ENCODE results near the gene TMEM145. TPM values are rescaled to one million over a fixed set of nuclear protein-coding genes. Genes with fewer than 3 reads are reported as not detected.

TMEM145 gene
- total RNA-seq, 4 donors from 2014 or later, result 0.20 TPM; not detected in 3

- 83 to 86% methylated on average over 15 to 16 of the region's 35 CpGs for WGBS, 2 donors
- Histone ChIP-seq H3K27me3 (no peaks in the 10 kb centered on the region), H3K9me3 (no peaks in the 10 kb centered on the region), H3K36me3 (peaks cover 0 to 47% (median 19%) of the 10 kb centered on the region in 3 donors), H3K4me3 (no peak overlapping the region), H3K4me1 (peaks cover 0 to 74% (median 39%) of the 10 kb centered on the region in 4 donors), H3K27ac (peak overlapping the region in 3 of 4 donors; percentile 87 to 100 (median 99))
- TF ChIP-seq EP300 (IDR thresholded peaks at IDR 0.05) (no peak), POLR2A (IDR thresholded peaks at IDR 0.05) (no peak)
- TF ChIP-seq, protein P1, sequence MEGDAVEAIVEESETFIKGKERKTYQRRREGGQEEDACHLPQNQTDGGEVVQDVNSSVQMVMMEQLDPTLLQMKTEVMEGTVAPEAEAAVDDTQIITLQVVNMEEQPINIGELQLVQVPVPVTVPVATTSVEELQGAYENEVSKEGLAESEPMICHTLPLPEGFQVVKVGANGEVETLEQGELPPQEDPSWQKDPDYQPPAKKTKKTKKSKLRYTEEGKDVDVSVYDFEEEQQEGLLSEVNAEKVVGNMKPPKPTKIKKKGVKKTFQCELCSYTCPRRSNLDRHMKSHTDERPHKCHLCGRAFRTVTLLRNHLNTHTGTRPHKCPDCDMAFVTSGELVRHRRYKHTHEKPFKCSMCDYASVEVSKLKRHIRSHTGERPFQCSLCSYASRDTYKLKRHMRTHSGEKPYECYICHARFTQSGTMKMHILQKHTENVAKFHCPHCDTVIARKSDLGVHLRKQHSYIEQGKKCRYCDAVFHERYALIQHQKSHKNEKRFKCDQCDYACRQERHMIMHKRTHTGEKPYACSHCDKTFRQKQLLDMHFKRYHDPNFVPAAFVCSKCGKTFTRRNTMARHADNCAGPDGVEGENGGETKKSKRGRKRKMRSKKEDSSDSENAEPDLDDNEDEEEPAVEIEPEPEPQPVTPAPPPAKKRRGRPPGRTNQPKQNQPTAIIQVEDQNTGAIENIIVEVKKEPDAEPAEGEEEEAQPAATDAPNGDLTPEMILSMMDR (IDR thresholded peaks at IDR 0.05), result no peak
- DNase-seq (ENCODE audit: low spot score in 2 of 2), result no peak
Measured at GRCh38 chr19:42271861-42272534, 41.1 kb upstream of the TMEM145 start.

- Histone ChIP-seq H3K4me1 (peaks cover 0 to 76% (median 42%) of the 10 kb centered on the region in 4 donors), H3K27ac (peak overlapping the region in 2 of 4 donors; percentile 38 to 100), H3K36me3 (peaks cover 0 to 47% (median 19%) of the 10 kb centered on the region in 3 donors), H3K9me3 (no peaks in the 10 kb centered on the region), H3K27me3 (no peaks in the 10 kb centered on the region), H3K4me3 (no peak overlapping the region)
- 86% methylated on average over 7 of the region's 9 CpGs; no CpG with 5 or more reads in 1 of the 2 donors for WGBS, 2 donors
- DNase-seq (ENCODE audit: low spot score in 2 of 2), result no peak
- TF ChIP-seq, protein P1 (IDR thresholded peaks at IDR 0.05), result no peak
- TF ChIP-seq POLR2A (IDR thresholded peaks at IDR 0.05) (no peak), EP300 (IDR thresholded peaks at IDR 0.05) (no peak)
Measured at GRCh38 chr19:42272535-42272897, 40.6 kb upstream of the TMEM145 start.

DNA sequence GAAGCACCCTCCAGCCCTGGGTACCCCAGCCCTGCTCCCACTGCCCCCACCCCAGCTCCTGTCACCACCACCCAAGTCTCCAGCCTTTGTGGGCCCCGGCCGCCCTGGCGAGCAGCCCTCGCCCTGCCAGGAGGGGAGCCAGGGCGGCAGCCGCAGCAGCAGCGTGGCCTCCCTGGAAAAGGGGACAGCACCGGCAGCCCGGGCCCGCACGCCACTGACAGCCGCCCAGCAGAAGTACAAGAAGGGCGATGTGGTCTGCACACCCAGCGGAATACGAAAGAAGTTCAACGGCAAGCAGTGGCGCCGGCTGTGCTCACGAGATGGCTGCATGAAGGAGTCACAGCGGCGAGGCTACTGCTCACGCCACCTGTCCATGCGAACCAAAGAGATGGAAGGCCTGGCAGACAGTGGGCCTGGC, 40.1 kb upstream of the TMEM145 start:
- Histone ChIP-seq H3K4me3 (no peak overlapping the region), H3K27me3 (no peaks in the 10 kb centered on the region), H3K4me1 (peaks cover 0 to 76% (median 44%) of the 10 kb centered on the region in 4 donors), H3K9me3 (no peaks in the 10 kb centered on the region), H3K36me3 (peaks cover 0 to 47% (median 19%) of the 10 kb centered on the region in 3 donors), H3K27ac (peak overlapping the region in 2 of 4 donors; percentile 29 to 100)
- no peak for TF ChIP-seq POLR2A (IDR thresholded peaks at IDR 0.05)
- no peak for TF ChIP-seq EP300 (IDR thresholded peaks at IDR 0.05)
- TF ChIP-seq, protein P1 (IDR thresholded peaks at IDR 0.05), result no peak
- DNase-seq (ENCODE audit: low spot score in 2 of 2), result no peak
- WGBS, 2 donors, result 93 to 95% methylated on average over 18 to 21 of the region's 23 CpGs

DNA sequence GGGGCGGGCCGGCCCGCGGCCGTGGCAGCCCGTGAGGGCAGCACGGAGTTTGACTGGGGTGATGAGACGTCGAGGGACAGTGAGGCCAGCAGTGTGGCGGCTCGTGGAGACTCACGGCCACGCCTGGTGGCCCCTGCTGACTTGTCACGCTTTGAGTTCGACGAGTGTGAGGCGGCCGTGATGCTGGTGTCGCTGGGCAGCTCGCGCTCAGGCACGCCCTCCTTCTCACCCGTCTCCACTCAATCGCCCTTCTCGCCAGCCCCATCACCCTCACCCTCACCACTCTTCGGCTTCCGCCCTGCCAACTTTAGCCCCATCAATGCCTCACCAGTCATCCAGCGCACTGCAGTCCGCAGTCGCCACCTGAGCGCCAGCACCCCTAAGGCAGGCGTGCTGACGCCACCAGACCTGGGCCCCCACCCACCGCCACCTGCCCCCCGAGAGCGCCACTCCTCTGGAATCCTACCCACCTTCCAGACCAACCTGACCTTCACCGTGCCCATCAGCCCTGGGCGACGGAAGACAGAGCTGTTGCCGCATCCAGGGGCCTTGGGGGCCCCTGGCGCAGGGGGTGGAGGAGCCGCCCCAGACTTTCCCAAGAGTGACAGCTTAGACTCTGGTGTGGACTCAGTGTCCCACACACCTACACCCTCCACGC, 39.6 kb upstream of the TMEM145 start:
- WGBS, 2 donors, result 90 to 93% methylated on average over 42 to 43 of the region's 43 CpGs
- Histone ChIP-seq H3K4me1 (peaks cover 0 to 81% (median 50%) of the 10 kb centered on the region in 4 donors), H3K27ac (peak overlapping the region in 2 of 4 donors; percentile 29 to 100), H3K36me3 (peaks cover 0 to 47% (median 19%) of the 10 kb centered on the region in 3 donors), H3K9me3 (no peaks in the 10 kb centered on the region), H3K4me3 (no peak overlapping the region), H3K27me3 (no peaks in the 10 kb centered on the region)
- DNase-seq (ENCODE audit: low spot score in 2 of 2), result no peak
- TF ChIP-seq, protein P1 (IDR thresholded peaks at IDR 0.05), result no peak
- TF ChIP-seq POLR2A (IDR thresholded peaks at IDR 0.05), result no peak
- no peak for TF ChIP-seq EP300 (IDR thresholded peaks at IDR 0.05)
